Measurements from ENCODE around the gene KIF26B. TPM values are rescaled to one million over a fixed set of nuclear protein-coding genes. Genes with fewer than 3 reads are reported as not detected.
"Not testable (repeated sequence)": the region's sequence is repeated elsewhere in the genome, so short reads cannot be mapped to it uniquely, and the experiment has no call there.

KIF26B gene
- total RNA-seq, 1 donor from 2014 or later: 2.1 TPM

GRCh38 chr1:245348626-245349025 is 193.8 kb downstream of the KIF26B start:
- no peak overlapping the region for H3K4me3 ChIP-seq (ENCODE audit: low read depth, low read length)
- no peaks in the 10 kb centered on the region for H3K36me3 ChIP-seq (ENCODE audit: control insufficient read depth, insufficient read depth, low read length)
- H3K27me3 ChIP-seq (ENCODE audit: control insufficient read depth, insufficient read depth, low read length): no peaks in the 10 kb centered on the region
- FAIRE-seq (no peak), DNase-seq (ENCODE audit: low read depth) (no peak)
- TF ChIP-seq CTCF (IDR thresholded peaks at IDR 0.05; ENCODE audit: insufficient read depth, low read length, severe bottlenecking): no peak

GRCh38 chr1:245353411-245353810 is 198.6 kb downstream of the KIF26B start:
- no peak overlapping the region for H3K4me3 ChIP-seq (ENCODE audit: low read depth, low read length)
- DNase-seq (ENCODE audit: low read depth): no peak
- no peaks in the 10 kb centered on the region for H3K27me3 ChIP-seq (ENCODE audit: control insufficient read depth, insufficient read depth, low read length)
- no peak for FAIRE-seq
- no peaks in the 10 kb centered on the region for H3K36me3 ChIP-seq (ENCODE audit: control insufficient read depth, insufficient read depth, low read length)
- TF ChIP-seq CTCF (IDR thresholded peaks at IDR 0.05; ENCODE audit: insufficient read depth, low read length, severe bottlenecking): no peak

DNA sequence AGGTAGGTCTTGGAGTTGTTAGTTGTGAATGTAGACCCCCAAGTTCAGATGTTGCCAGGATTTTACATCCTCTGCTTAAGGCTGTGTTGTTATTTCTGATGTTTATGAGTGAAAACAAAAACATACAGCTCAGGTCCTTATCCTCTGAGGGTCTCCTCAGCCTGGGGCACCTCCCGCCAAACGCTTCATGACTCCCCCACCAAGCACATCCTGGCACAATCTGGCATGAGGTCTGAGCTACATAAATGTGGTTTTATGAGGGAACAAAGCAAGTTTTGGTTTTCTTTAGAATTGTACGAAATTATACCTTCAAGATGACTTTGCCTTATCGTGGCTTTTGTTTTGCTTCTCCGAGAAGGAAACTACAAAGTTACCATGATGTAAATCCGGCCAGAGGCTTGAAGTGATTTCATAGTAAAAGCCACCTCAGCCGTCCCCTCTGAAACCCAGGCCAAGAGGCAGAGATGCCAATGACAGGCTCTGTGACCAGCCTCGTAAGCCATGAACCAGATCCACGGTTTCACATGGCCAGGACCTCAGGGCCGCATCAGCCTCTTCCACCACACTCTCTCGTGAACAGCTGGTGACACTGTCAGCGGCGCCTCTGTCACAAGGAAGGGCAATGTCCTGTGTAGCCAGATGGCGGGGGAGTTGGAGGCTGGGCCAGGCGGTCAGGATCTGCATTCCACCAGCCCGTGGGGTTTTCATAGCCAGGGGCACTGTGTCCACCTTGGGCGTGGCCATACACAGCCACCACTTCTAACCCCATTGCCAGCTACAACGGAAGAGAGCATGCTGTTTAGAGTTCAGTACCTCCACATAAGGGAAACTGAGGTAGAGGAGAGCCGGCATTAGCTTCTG is 199.4 kb downstream of the KIF26B start:
- H3K4me3 ChIP-seq (ENCODE audit: low read depth, low read length): no peak overlapping the region
- no peak for DNase-seq (ENCODE audit: low read depth)
- no peaks in the 10 kb centered on the region for H3K27me3 ChIP-seq (ENCODE audit: control insufficient read depth, insufficient read depth, low read length)
- no peak for TF ChIP-seq CTCF (IDR thresholded peaks at IDR 0.05; ENCODE audit: insufficient read depth, low read length, severe bottlenecking)
- FAIRE-seq: no peak
- no peaks in the 10 kb centered on the region for H3K36me3 ChIP-seq (ENCODE audit: control insufficient read depth, insufficient read depth, low read length)

DNA sequence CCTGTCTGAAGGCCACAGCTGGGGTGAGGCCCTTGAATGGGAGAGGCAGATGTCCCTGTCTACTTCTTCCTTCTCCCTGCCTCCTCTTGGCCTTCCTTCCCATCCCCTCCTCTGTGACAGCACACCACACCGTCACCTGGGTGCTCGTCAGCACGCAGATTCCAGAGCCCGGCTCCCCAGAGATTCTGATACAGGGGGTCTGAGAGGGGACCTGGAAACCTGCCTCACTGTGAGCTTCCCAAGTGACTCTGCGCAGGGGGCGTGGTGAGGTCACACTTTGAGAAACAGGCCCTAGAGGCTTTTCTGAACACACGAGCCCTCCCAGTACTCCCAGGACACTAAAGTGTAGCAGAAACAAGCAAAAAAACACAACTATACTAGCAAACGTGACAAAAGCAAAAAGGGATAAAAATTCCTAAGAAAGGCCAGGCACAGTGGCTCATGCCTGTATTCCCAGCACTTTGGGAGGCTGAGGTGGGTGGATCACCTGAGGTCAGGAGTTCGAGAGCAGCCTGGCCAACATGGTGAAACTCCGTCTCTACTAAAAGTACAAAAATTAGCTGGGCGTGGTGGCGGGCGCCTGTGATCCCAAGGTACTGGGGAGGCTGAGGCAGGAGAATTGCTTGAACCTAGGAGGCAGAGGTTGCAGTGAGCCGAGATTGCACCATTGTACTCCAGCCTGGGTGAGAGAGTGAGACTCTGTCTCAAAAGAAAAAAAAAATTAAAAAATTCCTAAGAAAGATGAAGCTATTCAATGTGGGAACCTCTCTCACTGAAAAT is 201.3 kb downstream of the KIF26B start:
- not testable (repeated sequence) for FAIRE-seq; H3K36me3 ChIP-seq (ENCODE audit: control insufficient read depth, insufficient read depth, low read length); H3K27me3 ChIP-seq (ENCODE audit: control insufficient read depth, insufficient read depth, low read length); DNase-seq (ENCODE audit: low read depth); H3K4me3 ChIP-seq (ENCODE audit: low read depth, low read length)

GRCh38 chr1:245356891-245357585 is 202.3 kb downstream of the KIF26B start:
- no peaks in the 10 kb centered on the region for H3K27me3 ChIP-seq (ENCODE audit: control insufficient read depth, insufficient read depth, low read length)
- no peaks in the 10 kb centered on the region for H3K36me3 ChIP-seq (ENCODE audit: control insufficient read depth, insufficient read depth, low read length)
- FAIRE-seq (no peak), DNase-seq (ENCODE audit: low read depth) (no peak)
- no peak for TF ChIP-seq CTCF (IDR thresholded peaks at IDR 0.05; ENCODE audit: insufficient read depth, low read length, severe bottlenecking)
- no peak overlapping the region for H3K4me3 ChIP-seq (ENCODE audit: low read depth, low read length)

- not testable (repeated sequence) for H3K4me3 ChIP-seq (ENCODE audit: low read depth, low read length); DNase-seq (ENCODE audit: low read depth); H3K36me3 ChIP-seq (ENCODE audit: control insufficient read depth, insufficient read depth, low read length); FAIRE-seq; H3K27me3 ChIP-seq (ENCODE audit: control insufficient read depth, insufficient read depth, low read length)
Measured at GRCh38 chr1:245359101-245359680, 204.4 kb downstream of the KIF26B start.

All from bronchial epithelial cell (primary cell).